ENCODE data around the gene ZNF565. TPM values are rescaled to one million over a fixed set of nuclear protein-coding genes. Genes with fewer than 3 reads are reported as not detected.

Gene ZNF565
- total RNA-seq (2022; extraction: Qiagen RNA extraction; ENCODE audit: low read depth): 3.8 to 4.5 TPM (median 4.3 TPM) in 5 replicates

GRCh38 chr19:36214386-36215275 is at the start of gene ZNF565, which contains the start of gene ZNF146:
TSS of gene ZNF565 (minus strand) at chr19:36214665. CDS start at chr19:36201985, 12,680 bp downstream.
TSS of gene ZNF146 (plus strand) at chr19:36215106. CDS start at chr19:36236441, 21,335 bp downstream.

GRCh38 chr19:36152352-36153091 is 61.9 kb downstream of the ZNF565 start, which contains the start of gene COX7A1:
TSS of gene COX7A1 (minus strand) at chr19:36152447. CDS start at chr19:36152407, 40 bp downstream.

DNA sequence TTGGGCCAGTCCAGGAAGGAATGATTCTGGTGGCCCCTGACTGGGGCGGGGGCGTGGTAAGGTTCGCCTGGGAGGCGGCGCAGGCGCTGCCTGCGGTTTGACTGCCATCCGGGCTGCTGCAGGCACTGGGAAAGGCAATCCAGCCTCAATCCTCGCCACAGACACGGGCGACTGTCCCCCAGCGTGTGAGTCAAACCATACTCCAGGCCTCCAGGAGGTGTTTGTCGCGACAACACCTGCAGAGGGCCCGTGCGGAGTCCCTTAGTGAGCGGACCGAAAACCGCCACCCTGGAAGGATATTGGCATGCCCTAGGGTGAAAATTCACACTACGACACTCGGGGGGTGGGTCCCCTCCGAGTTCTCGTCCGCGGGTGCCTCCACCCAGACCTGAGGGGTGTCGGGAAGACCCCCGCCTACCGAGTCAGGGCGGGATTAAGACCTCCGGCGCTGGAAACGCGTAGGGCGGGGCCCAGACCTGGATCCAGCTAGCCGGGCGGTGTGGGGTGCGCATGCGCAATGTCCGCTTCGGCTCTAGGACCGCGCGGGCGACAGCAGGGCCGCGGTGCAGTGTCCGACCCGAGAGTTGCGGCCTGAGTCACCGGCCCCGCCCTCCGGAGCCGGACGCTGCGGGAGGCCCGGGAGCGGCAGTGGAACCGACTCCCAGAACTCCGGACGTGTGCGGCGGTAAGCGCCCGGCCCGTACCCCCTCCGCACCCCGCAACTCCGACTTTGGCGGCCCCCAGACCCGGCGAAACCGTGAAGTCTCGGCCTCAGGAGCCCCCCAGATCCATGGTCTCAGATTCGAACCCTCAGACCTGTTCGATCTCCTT is 74.8 kb downstream of the ZNF565 start, which contains the start of gene CAPNS1:
CAPNS1 (plus strand) TSS at position 594 of the 831 bp plus-strand sequence. CDS start 946 bp downstream, outside the sequence.

Other genes with a start within 250 kb of the ZNF565 start
- gene SDHAF1, start 219.5 kb downstream of the ZNF565 start, total RNA-seq (2022; extraction: Qiagen RNA extraction; ENCODE audit: low read depth): 38.3 to 50.7 TPM (median 48.4 TPM) in 5 replicates
- gene SYNE4, start 205.9 kb downstream of the ZNF565 start, total RNA-seq (2022; extraction: Qiagen RNA extraction; ENCODE audit: low read depth): 0.14 to 0.53 TPM (median 0.25 TPM) in 5 replicates
- 19.6 to 28.5 TPM (median 26.6 TPM) in 5 replicates for gene ALKBH6, start 200.5 kb downstream of the ZNF565 start, total RNA-seq (2022; extraction: Qiagen RNA extraction; ENCODE audit: low read depth)
- 0.67 to 0.94 TPM (median 0.72 TPM) in 5 replicates for gene CLIP3, start 181.8 kb downstream of the ZNF565 start, total RNA-seq (2022; extraction: Qiagen RNA extraction; ENCODE audit: low read depth)
- 5.3 to 6.8 TPM (median 6.3 TPM) in 5 replicates for gene THAP8, start 160.4 kb downstream of the ZNF565 start, total RNA-seq (2022; extraction: Qiagen RNA extraction; ENCODE audit: low read depth)
- gene WDR62, start 159.8 kb downstream of the ZNF565 start, total RNA-seq (2022; extraction: Qiagen RNA extraction; ENCODE audit: low read depth): 20.3 to 27.6 TPM (median 24.5 TPM) in 5 replicates
- gene OVOL3, start 103.5 kb downstream of the ZNF565 start, total RNA-seq (2022; extraction: Qiagen RNA extraction; ENCODE audit: low read depth): 0.24 to 0.36 TPM in 2 of 5 replicates, not detected in the others
- gene POLR2I, start 99.8 kb downstream of the ZNF565 start, total RNA-seq (2022; extraction: Qiagen RNA extraction; ENCODE audit: low read depth): 232 to 261 TPM (median 252 TPM) in 5 replicates
- 434 to 558 TPM (median 540 TPM) in 5 replicates for gene TBCB, start 99.2 kb downstream of the ZNF565 start, total RNA-seq (2022; extraction: Qiagen RNA extraction; ENCODE audit: low read depth)
- 1,491 to 2,296 TPM (median 2,099 TPM) in 5 replicates for gene CAPNS1, start 74.6 kb downstream of the ZNF565 start, total RNA-seq (2022; extraction: Qiagen RNA extraction; ENCODE audit: low read depth)
- not detected in 5 replicates for gene COX7A1, start 62.2 kb downstream of the ZNF565 start, total RNA-seq (2022; extraction: Qiagen RNA extraction; ENCODE audit: low read depth)
- gene ZNF146, start 441 bp upstream of the ZNF565 start, total RNA-seq (2022; extraction: Qiagen RNA extraction; ENCODE audit: low read depth): 97.8 to 164 TPM (median 120 TPM) in 5 replicates
- gene ZFP14, start 164.5 kb upstream of the ZNF565 start, total RNA-seq (2022; extraction: Qiagen RNA extraction; ENCODE audit: low read depth): 1.8 to 2.5 TPM (median 2.3 TPM) in 5 replicates
- gene ZFP82, start 204.0 kb upstream of the ZNF565 start, total RNA-seq (2022; extraction: Qiagen RNA extraction; ENCODE audit: low read depth): 1.6 to 2.2 TPM (median 1.9 TPM) in 5 replicates